ENCODE results near the gene AHSA1.

Gene AHSA1

GRCh38 chr14:77508876-77509275, 51.0 kb downstream of the AHSA1 start:
- DNase-seq (ENCODE audit: low read depth in 2 of 2): no peak

DNA sequence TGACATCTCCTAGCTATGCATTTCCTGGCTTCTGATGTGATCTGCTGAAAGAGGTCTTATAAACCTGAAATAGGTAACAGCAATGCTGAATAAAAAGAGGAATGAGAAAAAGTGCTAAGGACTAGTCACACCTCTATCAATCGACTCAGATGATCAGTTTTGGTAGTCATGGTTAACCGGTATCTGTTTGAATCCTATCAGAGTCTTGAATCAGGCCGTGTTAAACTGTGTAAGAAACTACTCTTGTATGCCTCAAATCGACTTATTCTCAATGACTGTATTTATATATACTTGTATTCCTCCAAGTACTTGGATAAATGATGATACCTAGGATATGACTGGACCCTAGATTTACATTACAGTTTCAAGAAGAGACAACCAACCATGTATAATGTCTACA, 51.5 kb downstream of the AHSA1 start:
- DNase-seq (ENCODE audit: low read depth in 2 of 2): no peak

GRCh38 chr14:77511486-77512162, 53.7 kb downstream of the AHSA1 start:
- DNase-seq (ENCODE audit: low read depth in 2 of 2): no peak

GRCh38 chr14:77516126-77516525, 58.2 kb downstream of the AHSA1 start:
- no peak for DNase-seq (ENCODE audit: low read depth in 2 of 2)
